ENCODE results near the gene BACH2. TPM values are rescaled to one million over a fixed set of nuclear protein-coding genes. Genes with fewer than 3 reads are reported as not detected.

BACH2 gene
- total and polyA plus RNA-seq, 2 of the 8 experiments (the other 6 are each of a cell fraction or from before 2014, with no cell fraction given): 1.9 to 5.9 TPM

- no peak overlapping the region for H3K4me2 ChIP-seq (ENCODE audit: insufficient read depth in 1 of 2, low read depth in 2 of 2, low read length in 2 of 2)
- H3K4me1 ChIP-seq (replicated peaks in 1 of 4; ENCODE audit: control insufficient read depth in 3 of 4, insufficient read depth in 4 of 4, low read length in 3 of 4): peaks cover 5 to 11% (median 8%) of the 10 kb centered on the region in 4 experiments; a peak in 6 of 7 replicates
- no peak for FAIRE-seq
- H3K9ac ChIP-seq (replicated peaks in 1 of 4; ENCODE audit: extremely low read depth in 1 of 4, low read depth in 3 of 4, low read length in 3 of 4): no peak overlapping the region
- H3K56ac ChIP-seq (replicated peaks; ENCODE audit: insufficient read length, low read depth, low read length): no peak overlapping the region
- H3K79me1 ChIP-seq (ENCODE audit: low read depth, low read length): no peaks in the 10 kb centered on the region
- no peaks in the 10 kb centered on the region; a peak in 1 of 8 replicates for H3K36me3 ChIP-seq (ENCODE audit: control insufficient read depth in 2 of 4, insufficient read depth in 4 of 4, low read length in 3 of 4)
- no peak overlapping the region for H3K18ac ChIP-seq (ENCODE audit: extremely low read depth, low read length)
- H3K27me3 ChIP-seq (replicated peaks in 1 of 4; ENCODE audit: control insufficient read depth in 3 of 4, extremely low read depth in 1 of 4, insufficient read depth in 3 of 4, low read length in 3 of 4): peaks cover 4 to 26% (median 22%) of the 10 kb centered on the region in 4 experiments; a peak in 6 of 7 replicates
- no peak overlapping the region for H2BK120ac ChIP-seq (replicated peaks; ENCODE audit: low read depth, low read length)
- H3K4ac ChIP-seq (replicated peaks; ENCODE audit: insufficient read length, low read depth, low read length): no peak overlapping the region
- H3K23ac ChIP-seq (ENCODE audit: insufficient read length): no peak overlapping the region
- H2AK5ac ChIP-seq (ENCODE audit: low read depth, low read length): no peak overlapping the region
- no peak overlapping the region for H4K8ac ChIP-seq (ENCODE audit: extremely low read depth, insufficient read depth, low read length)
- no peak overlapping the region for H3K27ac ChIP-seq (ENCODE audit: low read depth, low read length)
- peaks cover 19% of the 10 kb centered on the region for H3K23me2 ChIP-seq (ENCODE audit: low read depth, low read length)
- peaks cover 5 to 7% of the 10 kb centered on the region in 2 experiments for H4K20me1 ChIP-seq (replicated peaks in 1 of 2; ENCODE audit: control insufficient read depth in 1 of 2, insufficient read depth in 2 of 2, low read length in 2 of 2)
- H2AFZ ChIP-seq (ENCODE audit: low read length): no peak overlapping the region
- H2BK5ac ChIP-seq (ENCODE audit: low read depth, low read length): no peak overlapping the region
- no peak overlapping the region for H3K4me3 ChIP-seq (ENCODE audit: extremely low read depth in 1 of 4, insufficient read depth in 2 of 4, low read depth in 3 of 4, low read length in 4 of 4)
- H2BK15ac ChIP-seq (ENCODE audit: low read length): no peak overlapping the region
- ChIA-PET POLR2A (ENCODE audit: partially characterized antibody) (no interaction called here), CTCF (ENCODE audit: partially characterized antibody) (interaction anchor here (1.0 to 16.3 kb wide), 4 partner anchors 100 to 353 kb away, joined by 4 to 234 read pairs (median 10); no protein-coding TSS in a partner anchor)
- H3K79me2 ChIP-seq (ENCODE audit: control insufficient read depth in 1 of 2, insufficient read depth in 2 of 2, low read length in 2 of 2): no peaks in the 10 kb centered on the region
- 79% methylated on average over 3 of the region's 3 CpGs; no CpG with 5 or more reads in 1 of the 2 experiments for WGBS, 2 experiments (ENCODE audit: extremely low coverage in 1 of 2, insufficient coverage in 1 of 2, insufficient read length in 1 of 2, insufficient replicate concordance in 2 of 2, low coverage in 1 of 2, low lambda C conversion rate in 2 of 2, missing lambda C conversion rate in 1 of 2)
- H3K9me3 ChIP-seq (ENCODE audit: insufficient read depth in 2 of 2, low read depth in 1 of 2, low read length in 1 of 2): no peaks in the 10 kb centered on the region
- no peak for DNase-seq (ENCODE audit: low read depth in 1 of 2, low spot score in 2 of 2)
- no peak overlapping the region for H3K14ac ChIP-seq (ENCODE audit: insufficient read length)
- H4K5ac ChIP-seq (ENCODE audit: insufficient read length, low read depth, low read length): no peak overlapping the region
- no peak overlapping the region for H4K91ac ChIP-seq (replicated peaks; ENCODE audit: insufficient read length, low read length)
- no peak overlapping the region for H2BK12ac ChIP-seq (ENCODE audit: low read depth, low read length)
- H2BK20ac ChIP-seq (ENCODE audit: low read length): no peak overlapping the region
- TF ChIP-seq HDAC6 (IDR thresholded peaks at IDR 0.05; ENCODE audit: low read depth, low read length) (no peak), CTBP2 (IDR thresholded peaks at IDR 0.05; ENCODE audit: borderline replicate concordance, insufficient read depth, insufficient read length, low read length) (no peak), SIRT6 (IDR thresholded peaks at IDR 0.05; ENCODE audit: low read length) (no peak)
These were observed 3.2 kb downstream of the BACH2 start for GRCh38 chr6:90293319-90293953.
